ENCODE data around the gene POU5F1.

POU5F1 gene

DNA sequence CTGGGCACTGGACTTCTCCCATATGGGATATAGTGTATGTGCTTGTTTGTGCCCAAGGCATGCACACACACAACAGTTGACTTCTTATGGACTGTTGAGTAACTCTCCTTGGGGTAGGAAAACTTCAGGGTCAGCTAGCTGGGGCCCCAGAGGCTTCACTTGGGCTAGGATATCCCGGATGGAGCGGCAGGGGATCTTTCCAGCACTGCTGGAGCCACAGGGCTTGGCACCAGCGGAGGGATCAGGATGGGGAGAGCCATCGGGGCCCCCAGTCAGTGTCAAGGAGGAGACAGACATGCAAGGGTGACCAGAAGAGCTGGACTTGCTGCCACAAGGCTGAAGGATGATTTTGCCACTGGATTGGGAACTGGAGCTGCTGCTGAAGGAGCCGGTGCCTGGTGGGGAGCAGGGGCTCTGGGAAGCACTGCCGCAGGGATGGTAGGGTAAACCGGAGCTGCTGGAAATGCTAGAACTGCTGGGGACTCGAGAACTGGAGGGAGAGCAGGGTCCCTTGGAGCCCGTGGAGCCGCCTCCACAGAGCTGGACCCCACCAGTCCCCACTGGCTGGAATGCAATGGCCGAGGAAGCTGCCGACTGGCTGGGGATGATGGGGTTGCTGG is 54.4 kb downstream of the POU5F1 start:
- H3K4me3 ChIP-seq (IDR thresholded peaks at IDR 0.05; ENCODE audit: insufficient read depth, low read depth, low read length) = no peak overlapping the region
- H2AFZ ChIP-seq (ENCODE audit: low read depth) = no peak overlapping the region
- H3K4me1 ChIP-seq (ENCODE audit: low read depth, poor library complexity, severe bottlenecking) = no peaks in the 10 kb centered on the region
- TF ChIP-seq, protein P1, sequence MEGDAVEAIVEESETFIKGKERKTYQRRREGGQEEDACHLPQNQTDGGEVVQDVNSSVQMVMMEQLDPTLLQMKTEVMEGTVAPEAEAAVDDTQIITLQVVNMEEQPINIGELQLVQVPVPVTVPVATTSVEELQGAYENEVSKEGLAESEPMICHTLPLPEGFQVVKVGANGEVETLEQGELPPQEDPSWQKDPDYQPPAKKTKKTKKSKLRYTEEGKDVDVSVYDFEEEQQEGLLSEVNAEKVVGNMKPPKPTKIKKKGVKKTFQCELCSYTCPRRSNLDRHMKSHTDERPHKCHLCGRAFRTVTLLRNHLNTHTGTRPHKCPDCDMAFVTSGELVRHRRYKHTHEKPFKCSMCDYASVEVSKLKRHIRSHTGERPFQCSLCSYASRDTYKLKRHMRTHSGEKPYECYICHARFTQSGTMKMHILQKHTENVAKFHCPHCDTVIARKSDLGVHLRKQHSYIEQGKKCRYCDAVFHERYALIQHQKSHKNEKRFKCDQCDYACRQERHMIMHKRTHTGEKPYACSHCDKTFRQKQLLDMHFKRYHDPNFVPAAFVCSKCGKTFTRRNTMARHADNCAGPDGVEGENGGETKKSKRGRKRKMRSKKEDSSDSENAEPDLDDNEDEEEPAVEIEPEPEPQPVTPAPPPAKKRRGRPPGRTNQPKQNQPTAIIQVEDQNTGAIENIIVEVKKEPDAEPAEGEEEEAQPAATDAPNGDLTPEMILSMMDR (conservative IDR thresholded peaks at IDR 0.05; ENCODE audit: low read depth, low read length) = no peak
- H3K27ac ChIP-seq = no peak overlapping the region
- H3K79me2 ChIP-seq (ENCODE audit: insufficient read depth, low read depth) = no peaks in the 10 kb centered on the region
- peaks cover 45% of the 10 kb centered on the region; the same call in 1 of the 2 replicates for H3K27me3 ChIP-seq (ENCODE audit: insufficient read depth, low read depth)
- no peaks in the 10 kb centered on the region for H3K36me3 ChIP-seq (ENCODE audit: insufficient read depth)
- H3K4me2 ChIP-seq = no peak overlapping the region
- H3K9ac ChIP-seq = no peak overlapping the region
- no peaks in the 10 kb centered on the region for H4K20me1 ChIP-seq (ENCODE audit: insufficient read depth)

- TF ChIP-seq, protein P1 (conservative IDR thresholded peaks at IDR 0.05; ENCODE audit: low read depth, low read length) = no peak
- Histone ChIP-seq H3K36me3 (ENCODE audit: insufficient read depth) (no peaks in the 10 kb centered on the region), H3K79me2 (ENCODE audit: insufficient read depth, low read depth) (no peaks in the 10 kb centered on the region), H3K4me3 (IDR thresholded peaks at IDR 0.05; ENCODE audit: insufficient read depth, low read depth, low read length) (no peak overlapping the region), H3K4me2 (no peak overlapping the region), H3K4me1 (ENCODE audit: low read depth, poor library complexity, severe bottlenecking) (no peaks in the 10 kb centered on the region), H3K27me3 (ENCODE audit: insufficient read depth, low read depth) (peaks cover 50% of the 10 kb centered on the region; the same call in 1 of the 2 replicates), H2AFZ (ENCODE audit: low read depth) (no peak overlapping the region), H3K9ac (no peak overlapping the region), H4K20me1 (ENCODE audit: insufficient read depth) (no peaks in the 10 kb centered on the region), H3K27ac (no peak overlapping the region)
Measured at GRCh38 chr6:31114970-31115849, 55.3 kb downstream of the POU5F1 start.

- H3K79me2 ChIP-seq (ENCODE audit: insufficient read depth, low read depth) = no peaks in the 10 kb centered on the region
- H3K9ac ChIP-seq = no peak within 1 kb of the TSS
- no peak within 1 kb of the TSS for H2AFZ ChIP-seq (ENCODE audit: low read depth)
- H3K27ac ChIP-seq = no peak within 1 kb of the TSS
- peaks cover 57% of the 10 kb centered on the region for H3K27me3 ChIP-seq (ENCODE audit: insufficient read depth, low read depth)
- no peaks in the 10 kb centered on the region for H4K20me1 ChIP-seq (ENCODE audit: insufficient read depth)
- no peak within 1 kb of the TSS for H3K4me2 ChIP-seq
- no peaks in the 10 kb centered on the region for H3K4me1 ChIP-seq (ENCODE audit: low read depth, poor library complexity, severe bottlenecking)
- no peak within 1 kb of the TSS for H3K4me3 ChIP-seq (IDR thresholded peaks at IDR 0.05; ENCODE audit: insufficient read depth, low read depth, low read length)
- TF ChIP-seq, protein P1 (conservative IDR thresholded peaks at IDR 0.05; ENCODE audit: low read depth, low read length) = no peak
- H3K36me3 ChIP-seq (ENCODE audit: insufficient read depth) = no peaks in the 10 kb centered on the region
Measured at GRCh38 chr6:31114541-31114878, 56.0 kb downstream of the POU5F1 start, which contains the start of gene PSORS1C1. TSS of gene PSORS1C1 (plus strand) at chr6:31114800. CDS start at chr6:31129633, 14,833 bp downstream.
